GM19328 (cell line): ENCODE results near the gene RPS15.

Experiments used
- ATAC-seq: cut with Tn5 transposase; IDR thresholded peaks from one replicate; pipeline ENCODE4 v1.9.1; 2021; ENCODE audit warnings: mild to moderate bottlenecking, moderate library complexity; ENCODE audit not compliant: unreplicated experiment

Gene RPS15

GRCh38 chr19:1401889-1402217 is 36.3 kb upstream of the RPS15 start:
- no peak for ATAC-seq

- ATAC-seq = no peak
Observed at GRCh38 chr19:1402411-1403070, 35.7 kb upstream of the RPS15 start.

GRCh38 chr19:1406774-1407527 is 31.2 kb upstream of the RPS15 start:
- ATAC-seq = peak; percentile 74

- peak; percentile 22 for ATAC-seq
Observed at GRCh38 chr19:1407528-1408299, 30.5 kb upstream of the RPS15 start, which contains the start of gene DAZAP1. Gene DAZAP1 (plus strand): TSS chr19:1407586. CDS start chr19:1407774, 188 bp downstream.

- ATAC-seq = no peak
Observed at GRCh38 chr19:1408300-1409203, 29.6 kb upstream of the RPS15 start.

GRCh38 chr19:1409204-1410005 is 28.8 kb upstream of the RPS15 start:
- no peak for ATAC-seq

GRCh38 chr19:1410136-1410786 is 27.9 kb upstream of the RPS15 start:
- ATAC-seq = no peak

- no peak for ATAC-seq
Observed at GRCh38 chr19:1410789-1411188, 27.4 kb upstream of the RPS15 start.

- ATAC-seq = no peak
Observed at GRCh38 chr19:1411255-1412191, 26.7 kb upstream of the RPS15 start.

- no peak for ATAC-seq
Observed at GRCh38 chr19:1412323-1412923, 25.8 kb upstream of the RPS15 start.

- ATAC-seq = no peak
Observed at GRCh38 chr19:1412995-1413800, 25.0 kb upstream of the RPS15 start.

GRCh38 chr19:1416014-1416841 is 22.0 kb upstream of the RPS15 start:
- ATAC-seq = no peak

- ATAC-seq = no peak
Observed at GRCh38 chr19:1417145-1417544, 21.1 kb upstream of the RPS15 start.

- ATAC-seq = no peak
Observed at GRCh38 chr19:1417681-1418495, 20.3 kb upstream of the RPS15 start.

GRCh38 chr19:1418496-1418775 is 19.8 kb upstream of the RPS15 start:
- no peak for ATAC-seq
